ENCODE results near the gene KIAA0319L. TPM values are rescaled to one million over a fixed set of nuclear protein-coding genes. Genes with fewer than 3 reads are reported as not detected.

Gene KIAA0319L
- total RNA-seq, 1 experiment from 2014 or later = 20.9 TPM

GRCh38 chr1:35401049-35401448 is 156.2 kb downstream of the KIAA0319L start:
- no TSS peak for BruUV-seq (replicated peaks)
- POLR2A ChIA-PET (ENCODE audit: unreplicated experiment) = no interaction called here
- intact Hi-C loops (cut with micrococcal nuclease) = loop anchor here (10.0 kb wide), 1 partner anchor 196 kb away; no protein-coding TSS in a partner anchor

GRCh38 chr1:35398739-35399138 is 158.5 kb downstream of the KIAA0319L start:
- H3K36me3 ChIP-seq (ENCODE audit: low read depth, low read length) = peaks cover 48% of the 10 kb centered on the region
- H3K4me2 ChIP-seq (ENCODE audit: low read length) = no peak overlapping the region
- H3F3A ChIP-seq (ENCODE audit: low read length, unreplicated experiment) = no peaks in the 10 kb centered on the region
- no peak overlapping the region for H3K27ac ChIP-seq (ENCODE audit: low read length)
- H3K79me2 ChIP-seq (ENCODE audit: low read length) = no peaks in the 10 kb centered on the region
- ChIA-PET CTCF (no interaction called here), POLR2A (ENCODE audit: unreplicated experiment) (no interaction called here)
- DNase-seq = no peak
- no peak overlapping the region for H3K4me3 ChIP-seq (ENCODE audit: low read length)
- no peak for ATAC-seq
- H3K9ac ChIP-seq (ENCODE audit: low read length) = no peak overlapping the region
- H3K9me2 ChIP-seq (replicated peaks; ENCODE audit: low read length) = no peaks in the 10 kb centered on the region
- intact Hi-C loops (cut with micrococcal nuclease) = no loop called here
- TF ChIP-seq CTCF (conservative IDR thresholded peaks at IDR 0.05; ENCODE audit: low read depth, low read length) = no peak
- TF ChIP-seq EZH2phosphoT487 (IDR thresholded peaks at IDR 0.05; ENCODE audit: borderline replicate concordance, low read length) = no peak
- TF ChIP-seq EZH2 (IDR thresholded peaks at IDR 0.05; ENCODE audit: low read length, unreplicated experiment) = no peak
- BruUV-seq (replicated peaks) = no TSS peak
- no peaks in the 10 kb centered on the region for H4K20me1 ChIP-seq (ENCODE audit: low read length)
- no peaks in the 10 kb centered on the region for H3K9me3 ChIP-seq (ENCODE audit: low read length)
- H3K27me3 ChIP-seq (ENCODE audit: low read length) = no peaks in the 10 kb centered on the region
- no peaks in the 10 kb centered on the region for H3K4me1 ChIP-seq (ENCODE audit: insufficient read depth, low read length)
- H2AFZ ChIP-seq (ENCODE audit: low read length) = no peak overlapping the region

More at GRCh38 chr1:35401049-35401448, 156.2 kb downstream of the KIAA0319L start:
- Histone ChIP-seq H2AFZ (ENCODE audit: low read length) (no peak overlapping the region), H3K4me2 (ENCODE audit: low read length) (no peak overlapping the region), H3K9me3 (ENCODE audit: low read length) (no peaks in the 10 kb centered on the region), H3K36me3 (ENCODE audit: low read depth, low read length) (peaks cover 41% of the 10 kb centered on the region), H3K4me3 (ENCODE audit: low read length) (no peak overlapping the region), H3K27me3 (ENCODE audit: low read length) (no peaks in the 10 kb centered on the region), H3K4me1 (ENCODE audit: insufficient read depth, low read length) (0 out of 2 replicates have a peak, but pooled peaks cover 5% of the 10 kb centered on the region), H3K9ac (ENCODE audit: low read length) (no peak overlapping the region), H3K9me2 (replicated peaks; ENCODE audit: low read length) (no peaks in the 10 kb centered on the region), H3K79me2 (ENCODE audit: low read length) (no peaks in the 10 kb centered on the region), H4K20me1 (ENCODE audit: low read length) (no peaks in the 10 kb centered on the region), H3F3A (ENCODE audit: low read length, unreplicated experiment) (peaks cover 5% of the 10 kb centered on the region), H3K27ac (ENCODE audit: low read length) (no peak overlapping the region)
- CTCF ChIA-PET = no interaction called here
- no peak for DNase-seq
- no peak for TF ChIP-seq CTCF (conservative IDR thresholded peaks at IDR 0.05; ENCODE audit: low read depth, low read length)
- no peak for TF ChIP-seq EZH2 (IDR thresholded peaks at IDR 0.05; ENCODE audit: low read length, unreplicated experiment)
- TF ChIP-seq EZH2phosphoT487 (IDR thresholded peaks at IDR 0.05; ENCODE audit: borderline replicate concordance, low read length) = no peak
- ATAC-seq = no peak

- Histone ChIP-seq H3K9me3 (ENCODE audit: low read length) (no peaks in the 10 kb centered on the region), H3K27ac (ENCODE audit: low read length) (no peak overlapping the region), H3K9ac (ENCODE audit: low read length) (no peak overlapping the region), H3K36me3 (ENCODE audit: low read depth, low read length) (peaks cover 52% of the 10 kb centered on the region), H3K27me3 (ENCODE audit: low read length) (no peaks in the 10 kb centered on the region), H3K9me2 (replicated peaks; ENCODE audit: low read length) (no peaks in the 10 kb centered on the region), H3K4me2 (ENCODE audit: low read length) (no peak overlapping the region), H3K4me1 (ENCODE audit: insufficient read depth, low read length) (no peaks in the 10 kb centered on the region), H2AFZ (ENCODE audit: low read length) (no peak overlapping the region), H3F3A (ENCODE audit: low read length, unreplicated experiment) (no peaks in the 10 kb centered on the region), H3K4me3 (ENCODE audit: low read length) (no peak overlapping the region), H4K20me1 (ENCODE audit: low read length) (no peaks in the 10 kb centered on the region), H3K79me2 (ENCODE audit: low read length) (no peaks in the 10 kb centered on the region)
- no TSS peak for BruUV-seq (replicated peaks)
- ATAC-seq (no peak), DNase-seq (no peak)
- no peak for TF ChIP-seq CTCF (conservative IDR thresholded peaks at IDR 0.05; ENCODE audit: low read depth, low read length)
- no peak for TF ChIP-seq EZH2 (IDR thresholded peaks at IDR 0.05; ENCODE audit: low read length, unreplicated experiment)
- TF ChIP-seq EZH2phosphoT487 (IDR thresholded peaks at IDR 0.05; ENCODE audit: borderline replicate concordance, low read length) = no peak
- intact Hi-C loops (cut with micrococcal nuclease) = no loop called here
- POLR2A ChIA-PET (ENCODE audit: unreplicated experiment) = no interaction called here
- CTCF ChIA-PET = no interaction called here
Observed at GRCh38 chr1:35394386-35394785, 162.8 kb downstream of the KIAA0319L start.

All from PC-3 (cell line).